Measurements from ENCODE around the gene RFLNA. TPM values are rescaled to one million over a fixed set of nuclear protein-coding genes. Genes with fewer than 3 reads are reported as not detected.

The RFLNA gene
- total RNA-seq, 1 donor from 2014 or later: not detected

DNA sequence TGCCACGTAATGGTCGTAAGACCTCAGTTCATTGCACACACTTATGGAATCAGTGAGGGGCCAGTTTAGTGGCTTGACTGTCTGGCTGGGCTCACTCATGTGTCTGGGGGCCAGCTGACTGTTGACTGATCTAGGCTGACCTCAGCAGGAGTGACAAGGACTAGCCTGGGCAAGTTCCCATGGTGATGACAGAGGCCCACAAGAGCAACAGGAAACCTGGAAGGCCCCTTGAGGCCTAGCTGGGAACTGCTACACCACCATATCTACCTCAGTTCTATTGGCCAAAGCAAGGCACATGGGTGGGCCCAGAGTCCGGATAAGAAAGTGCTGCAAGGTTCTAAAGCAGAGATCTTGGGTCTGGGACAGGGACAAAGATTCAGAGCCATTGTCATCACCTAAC is 21.3 kb upstream of the RFLNA start:
- Mint-ChIP-seq H3K36me3 (ENCODE audit: low read depth) (no peaks in the 10 kb centered on the region), H3K4me3 (no peak overlapping the region), H3K27ac (no peak overlapping the region), H3K9me3 (no peaks in the 10 kb centered on the region), H3K27me3 (ENCODE audit: insufficient read depth) (peaks cover 5% of the 10 kb centered on the region), H3K4me1 (ENCODE audit: low read depth) (no peaks in the 10 kb centered on the region)
- intact Hi-C loops (cut with micrococcal nuclease): no loop called here
- DNase-seq (ENCODE audit: low spot score): no peak

- no peaks in the 10 kb centered on the region for H3K9me3 Mint-ChIP-seq
- no peaks in the 10 kb centered on the region for H3K4me1 Mint-ChIP-seq (ENCODE audit: low read depth)
- no peak overlapping the region for H3K27ac Mint-ChIP-seq
- intact Hi-C loops (cut with micrococcal nuclease): no loop called here
- H3K36me3 Mint-ChIP-seq (ENCODE audit: low read depth): no peaks in the 10 kb centered on the region
- H3K4me3 Mint-ChIP-seq: no peak overlapping the region
- DNase-seq (ENCODE audit: low spot score): no peak
- H3K27me3 Mint-ChIP-seq (ENCODE audit: insufficient read depth): peaks cover 6% of the 10 kb centered on the region
Observed at GRCh38 chr12:124276337-124276736, 18.6 kb upstream of the RFLNA start.

DNA sequence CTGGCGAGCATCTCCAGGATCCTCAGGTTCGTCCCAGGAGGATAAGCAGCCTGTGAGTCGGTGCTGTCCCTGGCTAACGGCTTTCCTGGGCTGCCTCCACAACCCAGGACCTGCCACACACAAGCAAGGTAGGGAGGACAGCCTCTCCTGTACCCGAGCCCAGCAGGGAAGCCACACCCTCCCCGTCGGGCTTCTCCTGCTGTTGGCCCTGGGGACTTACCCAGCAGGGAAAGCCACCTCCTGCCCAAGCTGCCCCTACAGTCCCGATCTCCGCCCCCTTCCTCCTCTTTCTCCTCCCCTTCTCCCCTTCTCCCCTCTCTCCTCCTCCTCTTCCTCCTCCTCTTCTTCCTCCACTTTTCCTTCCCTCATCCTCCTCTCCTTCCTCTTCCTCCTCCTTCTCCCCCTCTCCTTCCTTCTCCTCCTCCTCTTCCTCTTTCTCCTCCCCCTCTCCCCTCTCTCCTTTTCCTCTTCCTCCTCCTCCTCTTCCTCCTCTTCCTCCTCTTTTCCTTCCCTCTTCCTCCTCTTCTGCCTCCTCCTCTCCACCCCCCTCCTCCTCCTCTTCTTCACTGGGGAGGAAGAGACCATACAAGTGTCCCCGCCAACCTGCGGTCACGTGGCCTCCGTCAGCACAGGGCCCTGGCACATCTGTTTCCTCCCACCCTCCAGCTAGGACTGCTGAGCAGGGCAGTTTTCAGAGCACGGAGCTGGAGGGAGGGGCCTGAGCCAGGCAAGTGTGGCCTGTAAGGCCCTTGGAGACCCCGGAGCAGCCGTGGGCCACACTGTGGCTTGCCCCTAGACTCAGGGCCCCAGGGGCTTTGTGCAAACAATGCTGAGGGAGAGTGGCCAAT is 17.3 kb upstream of the RFLNA start:
- Mint-ChIP-seq H3K4me1 (ENCODE audit: low read depth) (no peaks in the 10 kb centered on the region), H3K9me3 (no peaks in the 10 kb centered on the region), H3K36me3 (ENCODE audit: low read depth) (no peaks in the 10 kb centered on the region), H3K27me3 (ENCODE audit: insufficient read depth) (peaks cover 12% of the 10 kb centered on the region), H3K27ac (no peak overlapping the region), H3K4me3 (no peak overlapping the region)
- no peak for DNase-seq (ENCODE audit: low spot score)
- intact Hi-C loops (cut with micrococcal nuclease): no loop called here

GRCh38 chr12:124278389-124279101 is 16.3 kb upstream of the RFLNA start:
- Mint-ChIP-seq H3K9me3 (no peaks in the 10 kb centered on the region), H3K4me1 (ENCODE audit: low read depth) (no peaks in the 10 kb centered on the region), H3K27ac (no peak overlapping the region), H3K36me3 (ENCODE audit: low read depth) (no peaks in the 10 kb centered on the region), H3K4me3 (no peak overlapping the region), H3K27me3 (ENCODE audit: insufficient read depth) (peaks cover 12% of the 10 kb centered on the region)
- intact Hi-C loops (cut with micrococcal nuclease): no loop called here
- DNase-seq (ENCODE audit: low spot score): no peak

DNA sequence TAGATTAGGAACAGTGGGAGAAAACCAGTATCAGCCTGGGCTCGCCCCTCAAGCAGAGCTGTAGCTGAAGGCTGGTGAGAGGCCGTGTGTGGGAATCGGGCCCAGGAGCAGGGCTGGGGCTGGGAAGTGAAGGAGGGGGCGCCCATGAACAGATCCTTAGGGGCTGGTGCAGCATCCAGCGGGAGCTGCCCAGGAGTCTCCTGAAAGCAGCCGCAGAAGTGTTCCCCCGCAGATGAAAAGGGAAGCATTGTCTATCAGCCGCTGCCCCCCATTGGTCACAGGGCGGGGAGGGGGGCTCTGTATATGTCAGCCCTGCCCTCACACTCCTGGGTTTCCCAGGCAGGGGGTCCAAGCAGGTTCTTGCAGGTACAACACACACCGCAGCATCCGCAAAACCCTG is 15.6 kb upstream of the RFLNA start:
- H3K36me3 Mint-ChIP-seq (ENCODE audit: low read depth): no peaks in the 10 kb centered on the region
- no peak overlapping the region for H3K27ac Mint-ChIP-seq

DNA sequence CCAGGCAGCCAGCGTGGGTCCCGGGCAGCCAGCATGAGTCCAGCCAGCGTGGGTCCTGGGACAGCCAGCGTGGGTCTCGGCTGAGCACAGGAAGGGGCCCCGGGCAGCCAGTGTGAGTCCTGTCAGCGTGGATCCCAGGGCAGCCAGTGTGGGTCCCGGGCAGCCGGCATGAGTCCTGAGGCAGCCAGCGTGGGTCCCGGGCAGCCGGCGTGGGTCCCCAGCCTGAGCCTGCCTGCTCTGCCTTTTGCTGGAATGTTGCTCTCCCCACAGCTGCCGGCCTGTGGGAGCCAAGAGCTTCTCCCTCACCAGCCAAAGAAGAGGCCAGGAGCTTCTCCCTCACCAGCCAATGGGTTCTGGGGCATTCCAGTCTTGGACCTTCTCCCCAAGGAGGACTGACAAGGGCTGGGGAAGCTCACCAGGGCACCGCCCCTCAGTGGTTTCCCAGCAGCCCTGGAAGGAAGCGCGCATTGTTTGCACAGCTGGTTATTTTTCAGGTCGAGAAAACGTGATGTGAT is 15.0 kb upstream of the RFLNA start:
- intact Hi-C loops (cut with micrococcal nuclease): no loop called here
- Mint-ChIP-seq H3K27me3 (ENCODE audit: insufficient read depth) (peaks cover 13% of the 10 kb centered on the region), H3K4me1 (ENCODE audit: low read depth) (no peaks in the 10 kb centered on the region), H3K27ac (no peak overlapping the region), H3K9me3 (peaks cover 9% of the 10 kb centered on the region), H3K36me3 (ENCODE audit: low read depth) (no peaks in the 10 kb centered on the region), H3K4me3 (no peak overlapping the region)
- no peak for DNase-seq (ENCODE audit: low spot score)

More for the DNA sequence above, 15.6 kb upstream of the RFLNA start:
- intact Hi-C loops (cut with micrococcal nuclease): no loop called here
- H3K9me3 Mint-ChIP-seq: peaks cover 3% of the 10 kb centered on the region
- peaks cover 12% of the 10 kb centered on the region for H3K27me3 Mint-ChIP-seq (ENCODE audit: insufficient read depth)
- no peak for DNase-seq (ENCODE audit: low spot score)
- no peaks in the 10 kb centered on the region for H3K4me1 Mint-ChIP-seq (ENCODE audit: low read depth)
- H3K4me3 Mint-ChIP-seq: no peak overlapping the region

GRCh38 chr12:124281309-124281708 is 13.6 kb upstream of the RFLNA start:
- Mint-ChIP-seq H3K4me3 (no peak overlapping the region), H3K27me3 (ENCODE audit: insufficient read depth) (peaks cover 15% of the 10 kb centered on the region), H3K4me1 (ENCODE audit: low read depth) (no peaks in the 10 kb centered on the region), H3K9me3 (peaks cover 9% of the 10 kb centered on the region), H3K36me3 (ENCODE audit: low read depth) (no peaks in the 10 kb centered on the region), H3K27ac (no peak overlapping the region)
- DNase-seq (ENCODE audit: low spot score): no peak
- intact Hi-C loops (cut with micrococcal nuclease): no loop called here

DNA sequence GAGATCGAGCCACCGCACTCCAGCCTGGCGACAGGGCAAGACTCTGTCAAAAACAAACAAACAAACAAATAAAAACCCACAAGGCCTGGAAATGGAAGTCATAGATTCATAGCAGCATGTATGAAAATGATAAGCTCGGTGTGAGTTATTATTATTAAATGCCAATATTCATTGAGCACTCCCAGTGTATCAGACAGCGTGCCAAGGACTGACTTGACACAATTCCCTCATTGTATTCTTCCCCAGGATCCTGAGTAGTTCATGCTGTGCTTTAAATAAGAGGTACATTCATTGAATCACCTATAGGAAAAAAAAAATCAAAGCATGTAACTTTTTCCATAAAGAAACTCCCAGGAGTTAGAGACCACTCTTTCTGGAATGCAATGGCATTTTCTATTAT is 12.6 kb upstream of the RFLNA start:
- no peak for DNase-seq (ENCODE audit: low spot score)
- Mint-ChIP-seq H3K4me3 (no peak overlapping the region), H3K9me3 (peaks cover 9% of the 10 kb centered on the region), H3K27me3 (ENCODE audit: insufficient read depth) (peaks cover 15% of the 10 kb centered on the region), H3K4me1 (ENCODE audit: low read depth) (no peaks in the 10 kb centered on the region), H3K36me3 (ENCODE audit: low read depth) (no peaks in the 10 kb centered on the region), H3K27ac (no peak overlapping the region)
- intact Hi-C loops (cut with micrococcal nuclease): no loop called here

DNA sequence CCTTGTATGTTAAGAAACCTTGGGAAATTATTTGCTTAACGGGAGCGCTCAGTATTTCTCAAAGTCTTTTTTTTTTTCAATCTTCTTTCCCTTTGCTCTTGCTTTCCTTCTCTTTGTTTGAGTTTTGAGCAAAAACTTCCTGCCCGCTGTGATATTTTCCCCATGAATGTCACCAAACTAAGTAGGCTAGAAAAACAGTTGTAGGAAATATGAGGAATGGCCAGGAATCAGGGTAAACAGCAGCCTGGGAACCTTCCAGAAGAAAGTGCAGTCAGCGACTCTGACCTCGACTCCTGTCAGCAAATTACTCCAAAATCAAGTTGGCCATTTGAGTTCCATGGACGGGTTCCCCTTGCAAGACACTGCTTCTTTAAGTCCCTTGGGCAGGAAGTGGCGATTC is 11.6 kb upstream of the RFLNA start:
- no peaks in the 10 kb centered on the region for H3K4me1 Mint-ChIP-seq (ENCODE audit: low read depth)
- intact Hi-C loops (cut with micrococcal nuclease): no loop called here
- no peaks in the 10 kb centered on the region for H3K36me3 Mint-ChIP-seq (ENCODE audit: low read depth)
- DNase-seq (ENCODE audit: low spot score): no peak
- no peak overlapping the region for H3K4me3 Mint-ChIP-seq
- peaks cover 15% of the 10 kb centered on the region for H3K27me3 Mint-ChIP-seq (ENCODE audit: insufficient read depth)
- peaks cover 9% of the 10 kb centered on the region for H3K9me3 Mint-ChIP-seq
- no peak overlapping the region for H3K27ac Mint-ChIP-seq

GRCh38 chr12:124284368-124284767 is 10.5 kb upstream of the RFLNA start:
- DNase-seq (ENCODE audit: low spot score): no peak
- Mint-ChIP-seq H3K36me3 (ENCODE audit: low read depth) (no peaks in the 10 kb centered on the region), H3K4me1 (ENCODE audit: low read depth) (no peaks in the 10 kb centered on the region), H3K27me3 (ENCODE audit: insufficient read depth) (peaks cover 15% of the 10 kb centered on the region), H3K9me3 (peaks cover 9% of the 10 kb centered on the region), H3K4me3 (no peak overlapping the region), H3K27ac (no peak overlapping the region)
- intact Hi-C loops (cut with micrococcal nuclease): no loop called here

- no peak for DNase-seq (ENCODE audit: low spot score)
- Mint-ChIP-seq H3K4me3 (no peak overlapping the region), H3K4me1 (ENCODE audit: low read depth) (no peaks in the 10 kb centered on the region), H3K27me3 (ENCODE audit: insufficient read depth) (peaks cover 11% of the 10 kb centered on the region), H3K27ac (no peak overlapping the region), H3K9me3 (peaks cover 9% of the 10 kb centered on the region), H3K36me3 (ENCODE audit: low read depth) (no peaks in the 10 kb centered on the region)
- intact Hi-C loops (cut with micrococcal nuclease): no loop called here
Observed at GRCh38 chr12:124286414-124286813, 8.5 kb upstream of the RFLNA start.

DNA sequence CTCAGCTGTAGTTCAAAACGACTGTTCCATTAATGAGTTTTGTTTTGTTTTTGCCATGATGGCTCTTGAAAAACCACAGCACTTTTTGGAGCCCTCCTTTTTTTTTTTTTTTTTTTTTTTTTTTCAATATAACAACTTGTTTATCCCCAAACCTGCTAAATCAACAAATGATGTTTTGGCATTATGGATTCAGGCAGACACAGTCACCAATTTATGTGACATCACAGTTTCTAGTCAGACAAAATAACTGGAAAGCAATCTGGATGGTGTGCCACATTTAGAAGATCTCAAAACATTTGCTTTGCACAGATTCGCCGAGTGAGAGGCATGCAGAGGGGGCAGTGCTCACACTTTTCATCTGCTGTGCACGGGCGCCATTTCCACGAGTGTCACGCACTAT is 7.9 kb upstream of the RFLNA start:
- H3K36me3 Mint-ChIP-seq (ENCODE audit: low read depth): no peaks in the 10 kb centered on the region
- DNase-seq (ENCODE audit: low spot score): no peak
- intact Hi-C loops (cut with micrococcal nuclease): no loop called here
- peaks cover 9% of the 10 kb centered on the region for H3K9me3 Mint-ChIP-seq
- no peak overlapping the region for H3K27ac Mint-ChIP-seq
- peaks cover 6% of the 10 kb centered on the region for H3K27me3 Mint-ChIP-seq (ENCODE audit: insufficient read depth)
- no peak overlapping the region for H3K4me3 Mint-ChIP-seq
- H3K4me1 Mint-ChIP-seq (ENCODE audit: low read depth): no peaks in the 10 kb centered on the region
